K562 (cell line): ENCODE measurements around the gene MYCBPAP. TPM values are rescaled to one million over a fixed set of nuclear protein-coding genes. Genes with fewer than 3 reads are reported as not detected.

Experiments used
- ATAC-seq: fragments of 200-7000 bp; cut with Tn5 transposase; 3 replicates; pipeline ENCODE4 v1.9.1; 2020; ENCODE audit warnings: moderate library complexity
- BruUV-seq: library from RNA; stranded (reverse); fragments of 400-500 nt; replicated peaks from 2 replicates; lab custom pipeline; 2021; lab: Mats Ljungman, UMichigan
- CTCF ChIA-PET: fragments of 300-600 bp; formaldehyde crosslinking; extraction: SDS; loops from one replicate; lab custom pipeline; 2021; ENCODE audit warnings: low intra/inter-chr PET ratio; lab: Yijun Ruan, JAX
- POLR2A ChIA-PET: fragments of 300-600, 350-650 bp; sonication (Branson Sonifier 250); formaldehyde crosslinking; extraction: SDS; loops from one replicate; lab custom pipeline; 2021; ENCODE audit warnings: antibody characterized with exemption, inconsistent platforms; lab: Yijun Ruan, JAX
- DNase-seq, 4 experiments: peaks; one replicate each; pipeline versions ENCODE4 v3.0.0 to v3.0.0-alpha.2; 2011 to 2018; ENCODE audit warnings: low spot score in 3 of 4, mixed read lengths in 3 of 4; ENCODE audit errors: extremely low read depth in 1 of 4
- FAIRE-seq: peaks from 2 replicates; lab custom pipeline; 2011; peaks lifted over from hg19 to GRCh38; lab: Jason Lieb, UNC
- H2AFZ ChIP-seq: 2 replicates; pipeline ENCODE4 v1.6.0; 2011; ENCODE audit warnings: low read depth, low read length, control low read depth, inconsistent platforms
- H3K27ac ChIP-seq: fragments of 200-600 bp; 3 replicates; pipeline ENCODE4 v1.8.0; 2011; ENCODE audit warnings: low read depth, mild to moderate bottlenecking, control low read depth, inconsistent platforms, low read length, moderate library complexity, mixed read lengths; ENCODE audit errors: extremely low read depth
- H3K27me3 ChIP-seq, 2 experiments: fragments of 300-600 bp in 1 of 2; 2 replicates in 1 of 2; 3 replicates in 1 of 2; pipeline versions ENCODE4 v1.6.0 to v1.8.0; 2011; ENCODE audit warnings: inconsistent platforms in 2 of 2, low read length in 2 of 2, mild to moderate bottlenecking in 1 of 2, mixed read lengths in 1 of 2, moderate library complexity in 1 of 2; ENCODE audit not compliant: control insufficient read depth in 2 of 2, insufficient read depth in 2 of 2
- H3K36me3 ChIP-seq: fragments of 300-600 bp; 3 replicates; pipeline ENCODE4 v1.8.0; 2011; ENCODE audit warnings: mild to moderate bottlenecking, low read length, inconsistent platforms; ENCODE audit not compliant: control insufficient read depth, insufficient read depth
- H3K4me1 ChIP-seq, 2 experiments: fragments of 200-600 bp in 1 of 2; replicated peaks in 1 of 2; 2 replicates in 1 of 2; 3 replicates in 1 of 2; pipeline versions ENCODE4 v1.5.1 to v1.8.0; 2011; ENCODE audit warnings: inconsistent platforms in 2 of 2, low read length in 2 of 2, mild to moderate bottlenecking in 1 of 2, mixed read lengths in 1 of 2, moderate library complexity in 1 of 2; ENCODE audit not compliant: control insufficient read depth in 2 of 2, insufficient read depth in 2 of 2
- H3K4me2 ChIP-seq: 2 replicates; pipeline ENCODE4 v1.6.1; 2011; ENCODE audit warnings: low read length, control low read depth, inconsistent platforms, mixed read lengths; ENCODE audit not compliant: insufficient read depth
- H3K4me3 ChIP-seq: fragments of 200-600 bp; sonication (generic), shearing (Covaris generic); 2 replicates; pipeline ENCODE4 v1.5.1; 2016; ENCODE audit warnings: control low read depth, inconsistent platforms
- H3K79me2 ChIP-seq: fragments of 200-600 bp; 3 replicates; pipeline ENCODE4 v1.8.0; 2011; ENCODE audit warnings: low read length, inconsistent platforms; ENCODE audit not compliant: control insufficient read depth, insufficient read depth
- H3K9ac ChIP-seq, 2 experiments: 2 replicates each; pipeline versions ENCODE4 v1.6.0 to v1.6.1; 2011; ENCODE audit warnings: low read depth in 2 of 2, low read length in 2 of 2, control low read depth in 1 of 2, inconsistent platforms in 1 of 2, mild to moderate bottlenecking in 1 of 2, mixed read lengths in 1 of 2; ENCODE audit not compliant: insufficient read depth in 1 of 2
- H3K9me1 ChIP-seq: one replicate; pipeline ENCODE4 v1.6.0; 2011; ENCODE audit warnings: inconsistent platforms, mild to moderate bottlenecking, low read length, moderate library complexity; ENCODE audit not compliant: control insufficient read depth, insufficient read depth
- H3K9me3 ChIP-seq: replicated peaks from 2 replicates; pipeline ENCODE4 v1.5.1; 2011; ENCODE audit warnings: low read depth, low read length, inconsistent platforms; ENCODE audit not compliant: control insufficient read depth, insufficient read depth
- H4K20me1 ChIP-seq: replicated peaks from 2 replicates; pipeline ENCODE4 v1.6.1; 2011; ENCODE audit warnings: low read length, inconsistent platforms, mixed read lengths; ENCODE audit not compliant: control insufficient read depth, insufficient read depth
- DLX4 ChIP-seq: fragments of 250-450 bp; sonication (Bioruptor Pico); IDR thresholded peaks from 2 replicates; pipeline ENCODE4 v1.6.1; 2021; ENCODE audit warnings: mild to moderate bottlenecking
- ETV6 ChIP-seq, 3 experiments: fragments of 150-350 bp in 1 of 3; sonication (generic) in 1 of 3; formaldehyde crosslinking in 1 of 3; IDR thresholded peaks; 2 replicates each; pipeline versions ENCODE4 v1.6.1 to v1.8.0; 2014 to 2022; ENCODE audit warnings: borderline replicate concordance in 2 of 3, low read depth in 2 of 3, antibody characterized with exemption in 1 of 3, low read length in 1 of 3, mild to moderate bottlenecking in 1 of 3, missing genetic modification reagents in 1 of 3
- MCM5 ChIP-seq: fragments of 450-650 bp; IDR thresholded peaks from 2 replicates; pipeline ENCODE4 v1.6.1; 2016; ENCODE audit warnings: low read depth
- NRF1 ChIP-seq, 2 experiments: fragments of 450-650 bp; IDR thresholded peaks in 1 of 2; conservative IDR thresholded peaks in 1 of 2; 2 replicates each; pipeline ENCODE4 v1.6.1; 2014; ENCODE audit warnings: mild to moderate bottlenecking in 2 of 2
- PHF20 ChIP-seq: fragments of 450-650 bp; IDR thresholded peaks from 2 replicates; pipeline ENCODE4 v1.6.1; 2018; ENCODE audit not compliant: partially characterized antibody
- RBM15 ChIP-seq: fragments of 200-400 bp; formaldehyde crosslinking; IDR thresholded peaks from 2 replicates; pipeline ENCODE4 v1.6.1; 2018; ENCODE audit warnings: mild to moderate bottlenecking, low read length, moderate library complexity; ENCODE audit not compliant: insufficient read depth
- YY1 ChIP-seq, 3 experiments: IDR thresholded peaks; 2 replicates each; pipeline ENCODE4 v1.6.1; 2011; ENCODE audit warnings: low read length in 2 of 3, mild to moderate bottlenecking in 2 of 3, moderate library complexity in 2 of 3, borderline replicate concordance in 1 of 3, control low read depth in 1 of 3, low read depth in 1 of 3; ENCODE audit not compliant: insufficient read depth in 3 of 3, insufficient replicate concordance in 2 of 3, control insufficient read depth in 1 of 3, insufficient read length in 1 of 3; ENCODE audit errors: extremely low read depth in 1 of 3
- ZFP1 ChIP-seq: fragments of 450-650 bp; formaldehyde crosslinking; IDR thresholded peaks from 2 replicates; pipeline ENCODE4 v1.4.0; 2020; ENCODE audit warnings: mild to moderate bottlenecking, mixed read lengths
- ZZZ3 ChIP-seq: fragments of 450-650 bp; IDR thresholded peaks from 2 replicates; pipeline ENCODE4 v1.6.1; 2016; ENCODE audit warnings: antibody characterized with exemption, mild to moderate bottlenecking, moderate library complexity
- WGBS: fragments of 100-300 bp; shearing (Covaris generic); methylation state at CpG from one replicate; pipeline ENCODE4 v1.1.6; 2016; ENCODE audit warnings: low coverage, mixed read lengths; ENCODE audit not compliant: insufficient coverage; ENCODE audit errors: missing lambda C conversion rate; 5-methylcytosine and 5-hydroxymethylcytosine counted together
- in situ Hi-C: fragments of 300-500 bp; cut with MboI; formaldehyde crosslinking; loops from 4 replicates; pipeline ENCODE4 v1.15.0; 2018; ENCODE audit warnings: inconsistent platforms, mixed read lengths
- intact Hi-C: fragments of 100-400 bp; cut with micrococcal nuclease; formaldehyde crosslinking; loops from 2 replicates; pipeline ENCODE4 v1.14.2; 2022
- polyA plus RNA-seq, 8 experiments: library from polyadenylated mRNA; depleted of rRNA in 4 of 8; stranded (reverse) in 5 of 8; unstranded in 3 of 8; fragments of >200 nt; fragmentation: Nextera tagmentation in 2 of 8; fragmentation: Illumina TruSeq in 1 of 8; extraction: Ambion mirVana in 2 of 8; extraction: Trizol in 1 of 8; gene quantifications; 2 replicates each; pipeline versions ENCODE4 v1.2.1 to v1.2.3, GENCODE V29; 2011 to 2014; ENCODE audit warnings: inconsistent platforms in 1 of 8, missing spikeins in 1 of 8
- total RNA-seq, 7 experiments: library from RNA; depleted of rRNA in 6 of 7; stranded (reverse); fragments of >200 nt in 6 of 7; fragmentation: Illumina TruSeq in 2 of 7; extraction: Trizol in 2 of 7; gene quantifications; 2 replicates each; pipeline versions ENCODE4 v1.2.1 to v1.2.3, GENCODE V29; 2011 to 2021; ENCODE audit warnings: low replicate concordance in 1 of 7
- TF ChIP-seq, protein P1 (sequence below), 3 experiments: fragments of 200-800 bp in 1 of 3; sonication (Bioruptor generic) in 1 of 3; sonication (generic) in 1 of 3; formaldehyde crosslinking in 1 of 3; IDR thresholded peaks; 2 replicates each; pipeline versions ENCODE4 v1.6.1 to v1.8.0; 2016 to 2022; ENCODE audit warnings: mild to moderate bottlenecking in 2 of 3, missing compliant biosample characterization in 2 of 3, missing genetic modification characterization in 2 of 3, missing genetic modification reagents in 1 of 3

MYCBPAP gene
- total and polyA plus RNA-seq, 9 of the 15 experiments (the other 6 are each of a cell fraction or from before 2014, with no cell fraction given): not detected

DNA sequence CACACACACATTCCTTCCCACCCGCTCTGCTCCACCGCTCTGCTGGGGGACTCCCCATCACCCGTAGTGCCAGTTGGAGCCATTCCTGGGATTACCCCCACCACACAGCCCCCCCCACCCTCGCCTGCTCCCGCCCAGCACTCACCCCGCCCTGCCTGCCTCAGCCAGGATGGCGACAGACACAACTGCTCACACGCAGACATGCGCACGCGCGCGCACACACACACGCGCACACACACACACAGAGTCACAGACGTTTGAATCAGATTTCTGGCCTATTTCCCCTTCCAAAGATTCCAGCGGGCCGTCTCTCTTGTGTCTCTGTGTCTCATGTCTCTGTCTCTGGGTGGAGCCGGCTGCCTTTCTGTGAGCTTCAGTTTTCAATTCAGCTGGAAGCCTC is 56.7 kb downstream of the MYCBPAP start:
- no peaks in the 10 kb centered on the region for H3K79me2 ChIP-seq
- in situ Hi-C loops (no loop called here), intact Hi-C loops (no loop called here)
- H3K4me2 ChIP-seq: no peak overlapping the region
- no peaks in the 10 kb centered on the region for H3K9me3 ChIP-seq
- CTCF ChIA-PET: no interaction called here
- WGBS: 12% methylated on average over 9 of the region's 19 CpGs
- no peaks in the 10 kb centered on the region for H3K9me1 ChIP-seq
- peaks cover 15 to 60% of the 10 kb centered on the region in 2 experiments for H3K27me3 ChIP-seq
- TF ChIP-seq MCM5: no peak
- TF ChIP-seq PHF20: no peak
- TF ChIP-seq DLX4 (CRISPR knock-in tag): no peak
- no peak for TF ChIP-seq ZFP1 (CRISPR knock-in tag)
- no peak for TF ChIP-seq ETV6 (IDR thresholded peaks at IDR 0.05; ENCODE audit: borderline replicate concordance in 1 of 2, low read depth in 2 of 2, low read length in 1 of 2)
- no peak for TF ChIP-seq ETV6 (CRISPR knock-in tag; IDR thresholded peaks at IDR 0.05; ENCODE audit: borderline replicate concordance)
- TF ChIP-seq YY1 (IDR thresholded peaks at IDR 0.05; ENCODE audit: borderline replicate concordance in 1 of 3, control insufficient read depth in 1 of 3, extremely low read depth in 1 of 3, insufficient read depth in 3 of 3, insufficient read length in 1 of 3, insufficient replicate concordance in 2 of 3, low read depth in 1 of 3, low read length in 2 of 3): no peak
- TF ChIP-seq, protein P1, sequence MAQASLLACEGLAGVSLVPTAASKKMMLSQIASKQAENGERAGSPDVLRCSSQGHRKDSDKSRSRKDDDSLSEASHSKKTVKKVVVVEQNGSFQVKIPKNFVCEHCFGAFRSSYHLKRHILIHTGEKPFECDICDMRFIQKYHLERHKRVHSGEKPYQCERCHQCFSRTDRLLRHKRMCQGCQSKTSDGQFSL (CRISPR knock-in tag; IDR thresholded peaks at IDR 0.05): no peak
- TF ChIP-seq, protein P1 (tag; IDR thresholded peaks at IDR 0.05): peak in 1 of 2 experiments; percentile 37; a peak in 1 of 4 replicates
- no peak for TF ChIP-seq ZZZ3
- TF ChIP-seq NRF1 (conservative IDR thresholded peaks at IDR 0.05 in 1 of 2, IDR thresholded peaks at IDR 0.05 in 1 of 2): peak; percentile 72 to 74
- no peak for TF ChIP-seq RBM15
- DNase-seq (peak in 1 of 4 experiments; percentile 23), FAIRE-seq (no peak), ATAC-seq (no peak)
- peaks cover 15% of the 10 kb centered on the region; the same call in 1 of the 2 replicates for H4K20me1 ChIP-seq
- H3K27ac ChIP-seq: no peak overlapping the region
- no peaks in the 10 kb centered on the region for H3K36me3 ChIP-seq
- no peak overlapping the region for H2AFZ ChIP-seq
- POLR2A ChIA-PET: no interaction called here
- no peak overlapping the region for H3K4me3 ChIP-seq
- peaks cover 4 to 23% of the 10 kb centered on the region in 2 experiments for H3K4me1 ChIP-seq
- no TSS peak for BruUV-seq
- H3K9ac ChIP-seq: no peak overlapping the region
